ELR (cell line): ENCODE data around the gene MARCKSL1.
"Not testable (repeated sequence)": the region's sequence is repeated elsewhere in the genome, so short reads cannot be mapped to it uniquely, and the experiment has no call there.

Source experiments
- DNase-seq: peaks from one replicate; pipeline ENCODE4 v3.0.0-alpha.2; 2015; ENCODE audit warnings: low read depth

MARCKSL1 gene

GRCh38 chr1:32335790-32336590, at the start of gene MARCKSL1:
Gene MARCKSL1 (minus strand): TSS chr1:32336233. CDS start chr1:32336033, 200 bp downstream.
- peak; percentile 79 for DNase-seq

- no peak for DNase-seq
These were observed 44.0 kb upstream of the MARCKSL1 start for GRCh38 chr1:32380057-32380456.

GRCh38 chr1:32377541-32378220, 41.6 kb upstream of the MARCKSL1 start:
- DNase-seq, result no peak

DNA sequence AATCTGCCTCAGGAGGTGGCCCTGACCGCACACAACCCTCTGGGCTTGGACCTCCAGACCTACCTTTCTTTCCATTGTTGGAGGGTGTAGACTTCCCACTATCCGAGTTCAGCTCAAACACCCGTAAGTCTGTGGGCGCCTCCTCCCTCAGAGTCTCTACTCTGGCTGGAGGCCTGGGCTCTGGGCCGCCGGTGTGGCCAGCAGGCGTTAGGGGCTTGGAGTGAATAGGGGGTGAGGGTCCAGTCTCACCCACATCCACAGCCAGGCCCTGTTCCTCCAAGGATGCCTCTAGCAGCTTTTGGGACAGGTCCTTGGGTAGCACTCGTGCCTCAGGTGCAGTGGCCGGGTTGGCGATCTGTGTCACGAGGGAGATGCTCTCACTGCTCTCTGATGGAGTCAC, 40.2 kb upstream of the MARCKSL1 start:
- no peak for DNase-seq

DNA sequence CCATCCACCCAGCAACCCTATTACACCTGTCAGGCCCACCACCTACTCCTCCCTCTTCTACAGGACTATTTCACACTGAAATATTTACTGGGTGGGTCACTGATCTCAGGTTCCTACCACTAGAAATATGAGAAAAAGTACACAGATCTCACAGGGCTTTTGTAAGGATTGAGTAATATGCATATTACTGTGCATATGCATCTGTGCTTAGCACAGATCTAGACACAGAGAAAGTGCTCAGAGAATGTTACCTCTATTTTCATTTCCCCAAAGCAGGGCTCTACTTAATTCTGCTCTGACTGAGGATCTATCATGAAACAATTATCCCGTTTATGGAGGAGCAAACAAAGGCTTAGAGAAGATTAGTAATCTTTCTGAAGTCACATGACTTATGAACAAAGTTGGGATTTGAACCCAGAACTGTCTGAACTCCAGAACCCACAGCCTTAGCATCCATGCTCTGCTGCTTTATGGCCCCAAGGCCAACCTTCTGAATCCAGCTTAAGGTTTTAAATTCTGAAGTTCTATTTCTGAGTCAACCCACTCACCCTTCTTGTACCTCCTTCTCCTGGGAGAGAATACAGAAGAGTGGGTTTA, 38.1 kb upstream of the MARCKSL1 start:
- no peak for DNase-seq

- no peak for DNase-seq
These were observed 36.2 kb upstream of the MARCKSL1 start for GRCh38 chr1:32372149-32372756.

DNA sequence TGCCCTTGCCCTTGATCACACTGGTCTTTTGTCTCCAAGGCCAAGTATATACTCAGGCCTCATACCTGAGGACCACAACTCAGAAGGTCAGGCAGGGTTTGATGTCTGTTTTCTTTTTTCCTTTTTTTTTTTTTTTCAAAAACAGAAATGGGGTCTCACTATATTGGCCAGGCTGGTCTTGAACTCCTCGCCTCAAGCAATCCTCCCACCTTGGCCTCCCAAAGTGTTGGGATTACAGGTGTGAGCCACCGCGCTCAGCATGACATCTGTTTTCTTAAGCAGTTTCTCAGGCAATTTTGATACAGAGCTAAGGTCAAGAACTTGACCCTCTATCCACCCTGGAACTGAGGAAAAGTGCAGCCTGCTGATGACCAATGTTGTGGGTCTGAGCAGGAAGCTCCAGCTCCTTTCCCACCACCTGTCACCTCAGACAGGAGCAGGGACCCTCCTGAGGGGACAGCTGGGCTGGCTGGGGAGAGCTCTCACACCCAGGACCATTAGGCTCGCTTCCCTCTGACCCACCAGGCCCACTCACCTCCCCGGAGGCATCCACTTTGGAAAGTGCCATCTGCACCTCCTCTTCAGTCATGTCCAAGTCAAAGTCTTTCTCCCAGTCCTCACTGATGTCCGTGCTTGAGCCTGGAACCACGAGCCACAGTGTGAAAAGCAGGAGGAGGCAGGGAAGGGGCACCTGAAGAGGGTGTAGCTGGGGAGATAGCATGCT, 32.0 kb upstream of the MARCKSL1 start:
- no peak for DNase-seq

DNA sequence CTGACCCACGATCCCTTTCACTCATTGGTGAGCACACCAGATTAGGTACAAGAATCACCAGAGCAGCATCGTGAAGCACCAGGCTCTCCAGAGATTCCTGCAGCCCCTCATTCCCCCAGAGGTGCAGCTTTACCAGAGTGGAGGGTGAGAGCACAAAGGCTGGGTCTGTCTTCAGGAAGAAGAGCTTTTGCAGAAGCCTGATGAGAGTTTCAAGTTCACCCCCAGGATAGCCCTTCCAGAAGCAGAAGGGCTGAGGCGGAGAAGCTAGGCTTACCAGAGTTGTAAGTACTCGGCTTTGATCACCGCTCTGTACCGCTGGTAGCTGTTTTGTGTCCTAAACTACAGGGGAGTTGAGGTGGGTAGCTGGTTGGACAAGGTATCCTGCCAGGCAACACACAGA, 29.4 kb upstream of the MARCKSL1 start:
- no peak for DNase-seq

GRCh38 chr1:32364836-32365235, 28.8 kb upstream of the MARCKSL1 start:
- DNase-seq, result no peak

GRCh38 chr1:32363713-32364112, 27.7 kb upstream of the MARCKSL1 start:
- DNase-seq, result no peak

DNA sequence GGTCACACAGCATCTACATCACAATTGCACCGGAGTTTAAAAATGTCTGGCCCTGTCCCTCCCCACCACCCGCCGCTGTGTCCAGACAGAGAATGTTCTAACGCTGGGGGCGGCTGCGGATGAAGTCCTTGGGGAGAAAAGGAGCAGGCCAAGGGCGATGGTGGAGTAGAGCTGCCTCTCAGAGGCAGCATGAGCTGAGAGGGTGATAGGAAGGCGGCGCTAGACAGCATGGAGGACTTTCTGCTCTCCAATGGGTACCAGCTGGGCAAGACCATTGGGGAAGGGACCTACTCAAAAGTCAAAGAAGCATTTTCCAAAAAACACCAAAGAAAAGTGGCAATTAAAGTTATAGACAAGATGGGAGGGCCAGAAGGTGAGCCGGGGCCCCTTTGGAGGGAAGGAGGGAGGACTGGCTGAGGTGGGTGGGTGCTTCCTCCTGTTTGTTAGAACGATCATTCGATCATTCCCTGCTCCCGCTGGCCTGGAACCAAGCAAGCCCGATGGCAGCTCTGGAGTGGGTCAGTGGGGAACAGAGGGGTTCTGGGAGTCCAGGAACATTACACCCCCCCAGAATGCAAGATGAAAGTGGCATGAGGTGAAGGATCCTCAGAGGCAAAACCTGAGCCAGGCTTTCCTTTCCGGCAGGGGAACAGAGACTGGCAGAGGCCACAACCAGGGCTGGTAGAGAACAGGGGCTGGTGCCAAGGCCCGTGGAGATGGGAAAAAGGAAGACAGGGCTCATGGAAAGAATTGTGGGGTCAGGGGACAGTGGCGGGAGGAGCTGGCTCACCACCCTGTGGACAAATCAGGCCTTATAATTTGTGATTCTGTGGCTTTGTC, 26.7 kb upstream of the MARCKSL1 start, which contains the start of the genes FAM229A and TSSK3:
FAM229A (minus strand) TSS at position 12 of the 840 bp plus-strand sequence. CDS start 394 bp downstream, outside the sequence.
TSSK3 (plus strand) TSS at position 66 of the 840 bp plus-strand sequence; CDS start at position 229, 163 bp downstream.
- DNase-seq, result no peak

GRCh38 chr1:32361674-32362473, 25.8 kb upstream of the MARCKSL1 start:
- DNase-seq, result no peak

DNA sequence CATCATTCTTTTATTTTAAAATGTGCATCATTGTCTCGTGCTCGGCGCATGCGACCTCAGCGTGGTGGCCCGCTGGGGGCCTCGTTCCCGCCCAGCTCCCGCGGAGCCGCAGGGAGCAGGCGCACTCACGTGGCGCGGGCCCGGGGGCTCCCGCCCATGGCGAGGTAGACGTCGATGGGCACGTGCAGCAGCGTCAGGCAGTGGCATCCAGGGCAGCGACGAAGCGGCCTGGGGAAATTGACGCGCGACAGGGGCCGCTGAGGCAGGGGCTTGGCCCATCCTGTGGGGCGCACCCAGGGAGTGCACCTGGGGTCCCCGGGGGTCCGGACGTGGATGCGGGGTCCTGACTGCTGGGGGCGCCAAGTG, 25.3 kb upstream of the MARCKSL1 start:
- DNase-seq, result no peak

- no peak for DNase-seq
These were observed 22.4 kb upstream of the MARCKSL1 start for GRCh38 chr1:32358435-32358834.

DNA sequence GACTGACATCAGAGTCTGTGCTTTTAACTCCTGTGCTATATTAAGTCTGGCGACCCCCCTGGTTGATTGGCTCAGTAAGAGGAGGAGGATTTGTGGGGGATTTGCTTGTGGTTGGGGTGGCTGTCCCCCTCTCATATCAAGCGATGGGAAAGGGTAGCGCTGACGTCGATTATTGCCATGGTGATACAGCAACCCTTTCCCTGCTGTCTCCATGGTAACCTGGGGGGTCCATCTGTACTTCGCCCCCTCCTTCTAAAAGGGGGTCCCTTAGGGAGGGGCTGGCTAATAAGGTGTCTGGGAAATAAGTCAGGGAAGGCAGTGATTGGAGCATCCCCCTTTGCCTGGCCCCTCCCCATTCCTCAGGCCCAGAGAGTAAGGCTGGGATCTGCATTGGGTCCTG, 21.6 kb upstream of the MARCKSL1 start:
- DNase-seq, result no peak

- no peak for DNase-seq
These were observed 20.4 kb upstream of the MARCKSL1 start for GRCh38 chr1:32356478-32356877.

- DNase-seq, result not testable (repeated sequence)
These were observed 19.7 kb upstream of the MARCKSL1 start for GRCh38 chr1:32355778-32356177.

DNA sequence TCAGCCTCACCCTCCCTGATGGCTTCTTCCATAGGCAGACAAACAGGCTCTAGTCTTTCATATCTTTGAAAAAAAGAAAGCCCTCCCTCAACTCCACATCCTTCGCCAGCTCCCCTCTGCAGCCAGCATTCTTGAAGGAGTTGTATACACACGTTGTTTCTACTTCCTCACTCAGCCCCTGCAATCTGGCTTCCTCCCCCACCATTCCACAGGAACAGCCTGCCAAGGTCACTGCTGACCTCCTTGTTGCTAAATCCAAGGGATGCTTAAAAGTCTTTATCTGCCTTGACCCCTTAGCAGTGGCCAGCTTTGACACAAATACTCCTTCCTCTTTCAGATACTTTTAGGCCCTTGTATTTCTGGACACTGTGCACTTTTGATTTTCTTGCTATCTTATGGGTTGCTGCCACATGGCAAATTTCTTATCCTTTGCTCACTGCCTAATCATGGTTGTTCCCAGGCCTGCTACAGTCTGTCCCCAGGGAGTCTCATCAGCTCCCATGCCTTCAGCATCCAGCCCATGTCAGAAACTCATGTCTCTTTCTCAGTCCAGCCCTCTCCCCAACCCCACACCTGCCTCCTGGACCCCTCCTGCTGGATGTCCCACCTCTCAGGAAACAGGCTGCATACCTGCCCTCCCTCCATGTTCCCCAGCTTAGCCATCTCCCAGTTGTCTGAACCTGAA, 18.0 kb upstream of the MARCKSL1 start:
- no peak for DNase-seq

GRCh38 chr1:32353431-32353830, 17.4 kb upstream of the MARCKSL1 start:
- DNase-seq, result no peak
